CD4-positive, alpha-beta memory T cell (primary cell): Measurements from ENCODE around the gene HBB. TPM values are rescaled to one million over a fixed set of nuclear protein-coding genes. Genes with fewer than 3 reads are reported as not detected.

ENCODE experiments used
- CTCF ChIA-PET: fragments of 350-600 bp; sonication (Branson Sonifier 250); formaldehyde crosslinking; loops from one replicate; lab custom pipeline; 2021; ENCODE audit warnings: inconsistent platforms; ENCODE audit not compliant: partially characterized antibody; lab: Charles Lee
- POLR2A ChIA-PET: fragments of 350-600 bp; sonication (Branson Sonifier 250); formaldehyde crosslinking; loops from one replicate; lab custom pipeline; 2021; ENCODE audit not compliant: partially characterized antibody; lab: Charles Lee
- DNase-seq, 5 donors: peaks; one replicate each; pipeline versions ENCODE4 v3.0.0 to v3.0.0-alpha.2; 2020 to 2022; ENCODE audit warnings: mixed read lengths in 1 of 5
- H3K27ac ChIP-seq: one replicate; pipeline ENCODE4 v1.7.0; 2013; ENCODE audit warnings: low read depth, low read length
- H3K27me3 ChIP-seq: 2 replicates; pipeline ENCODE4 v1.7.0; 2013; ENCODE audit warnings: mild to moderate bottlenecking, low read length, moderate library complexity; ENCODE audit not compliant: insufficient read depth
- H3K36me3 ChIP-seq: 2 replicates; pipeline ENCODE4 v1.7.0; 2013; ENCODE audit warnings: mild to moderate bottlenecking, low read length, moderate library complexity; ENCODE audit not compliant: insufficient read depth
- H3K4me1 ChIP-seq: 2 replicates; pipeline ENCODE4 v1.7.0; 2013; ENCODE audit warnings: mild to moderate bottlenecking, low read length, moderate library complexity; ENCODE audit not compliant: insufficient read depth
- H3K4me3 ChIP-seq, 2 donors: one replicate each; pipeline ENCODE4 v1.7.0; 2013; ENCODE audit warnings: low read length in 2 of 2, mild to moderate bottlenecking in 1 of 2
- H3K9me3 ChIP-seq, 2 donors: one replicate each; pipeline ENCODE4 v1.7.0; 2013; ENCODE audit warnings: low read length in 2 of 2, control low read depth in 1 of 2; ENCODE audit not compliant: control insufficient read depth in 1 of 2
- H3K27ac Mint-ChIP-seq, 7 donors: one replicate each; pipeline ENCODE4 v1.8.0; 2020 to 2021; ENCODE audit warnings: mixed read lengths in 7 of 7, mild to moderate bottlenecking in 6 of 7, inconsistent platforms in 3 of 7, moderate library complexity in 3 of 7
- H3K27me3 Mint-ChIP-seq, 2 donors: one replicate each; pipeline ENCODE4 v1.8.0; 2020 to 2021; ENCODE audit warnings: mixed read lengths in 2 of 2
- H3K36me3 Mint-ChIP-seq, 2 donors: one replicate each; pipeline ENCODE4 v1.8.0; 2020 to 2021; ENCODE audit warnings: mixed read lengths in 2 of 2, inconsistent platforms in 1 of 2, mild to moderate bottlenecking in 1 of 2
- H3K4me1 Mint-ChIP-seq, 4 donors: one replicate each; pipeline ENCODE4 v1.8.0; 2020 to 2021; ENCODE audit warnings: mixed read lengths in 4 of 4, mild to moderate bottlenecking in 1 of 4
- H3K4me3 Mint-ChIP-seq, 8 donors: one replicate each; pipeline ENCODE4 v1.8.0; 2020 to 2021; ENCODE audit warnings: mixed read lengths in 8 of 8, mild to moderate bottlenecking in 7 of 8, moderate library complexity in 6 of 8, inconsistent platforms in 3 of 8
- H3K9me3 Mint-ChIP-seq, 8 donors: one replicate each; pipeline ENCODE4 v1.8.0; 2020 to 2021; ENCODE audit warnings: mixed read lengths in 8 of 8, mild to moderate bottlenecking in 5 of 8, inconsistent platforms in 3 of 8, moderate library complexity in 1 of 8
- intact Hi-C: fragments of 100-400 bp; cut with micrococcal nuclease; formaldehyde crosslinking; loops from one replicate; pipeline ENCODE4 v1.15.1; 2023
- polyA plus RNA-seq, 2 donors: library from polyadenylated mRNA; unstranded; fragments of 300-500 nt; fragmentation: Illumina TruSeq; gene quantifications; one replicate each; pipeline ENCODE4 v1.2.3, GENCODE V29; 2021
- total RNA-seq, 2 experiments: library from RNA; stranded (reverse); gene quantifications; one replicate each; pipeline ENCODE4 v1.2.3, GENCODE V29; 2021

The HBB gene
- total and polyA plus RNA-seq, 4 experiments from 2014 or later, result 0.46 to 0.89 (median 0.61) TPM; not detected in 1

- DNase-seq, result no peak
- no peaks in the 10 kb centered on the region for H3K36me3 Mint-ChIP-seq
- no peaks in the 10 kb centered on the region for H3K4me1 Mint-ChIP-seq
- Histone ChIP-seq H3K4me3 (no peak within 1 kb of the TSS), H3K4me1 (no peaks in the 10 kb centered on the region), H3K27me3 (no peaks in the 10 kb centered on the region), H3K27ac (no peak within 1 kb of the TSS), H3K9me3 (no peaks in the 10 kb centered on the region), H3K36me3 (no peaks in the 10 kb centered on the region)
- no peaks in the 10 kb centered on the region for H3K9me3 Mint-ChIP-seq
- intact Hi-C loops, result no loop called here
- ChIA-PET CTCF (no interaction called here), POLR2A (no interaction called here)
- H3K27ac Mint-ChIP-seq, result no peak within 1 kb of the TSS
- H3K4me3 Mint-ChIP-seq, result no peak within 1 kb of the TSS
- no peaks in the 10 kb centered on the region for H3K27me3 Mint-ChIP-seq
Measured at GRCh38 chr11:5200582-5200981, 26.3 kb downstream of the HBB start, which contains the start of gene OR51V1. Gene OR51V1, minus strand, starts transcription at chr11:5200682. Its CDS starts 0 bp downstream, at chr11:5200682.

DNA sequence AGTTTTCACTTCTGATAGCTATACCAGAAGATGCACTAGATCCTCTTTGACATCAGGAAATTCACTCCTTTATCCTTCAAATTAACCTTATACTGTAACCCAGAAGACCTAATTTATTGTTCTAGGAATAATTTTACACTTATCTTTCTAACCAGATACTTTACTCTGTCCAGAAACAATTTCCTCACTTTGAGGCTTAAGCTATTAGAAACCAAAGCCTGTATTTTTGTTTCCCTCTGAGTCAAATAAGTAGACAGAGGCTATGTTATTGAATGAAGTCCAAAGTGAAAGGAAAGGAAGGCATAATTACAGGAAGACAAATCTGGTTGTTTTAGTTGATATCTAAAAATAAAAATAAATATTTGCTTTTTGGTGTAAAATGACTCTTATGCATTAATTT, 28.6 kb downstream of the HBB start:
- POLR2A ChIA-PET, result no interaction called here
- no peaks in the 10 kb centered on the region for H3K36me3 Mint-ChIP-seq
- no peaks in the 10 kb centered on the region for H3K9me3 ChIP-seq
- H3K4me3 Mint-ChIP-seq, result no peak overlapping the region
- no peaks in the 10 kb centered on the region for H3K27me3 ChIP-seq
- H3K27ac ChIP-seq, result no peak overlapping the region
- intact Hi-C loops, result no loop called here
- H3K4me1 Mint-ChIP-seq, result no peaks in the 10 kb centered on the region
- no peaks in the 10 kb centered on the region for H3K4me1 ChIP-seq
- no peaks in the 10 kb centered on the region for H3K27me3 Mint-ChIP-seq
- CTCF ChIA-PET, result no interaction called here
- no peak for DNase-seq
- no peak overlapping the region for H3K4me3 ChIP-seq
- H3K36me3 ChIP-seq, result no peaks in the 10 kb centered on the region
- no peak overlapping the region for H3K27ac Mint-ChIP-seq
- H3K9me3 Mint-ChIP-seq, result peaks cover 0 to 4% (median 0%) of the 10 kb centered on the region in 8 donors

GRCh38 chr11:5197536-5197935, 29.3 kb downstream of the HBB start:
- Histone ChIP-seq H3K4me3 (no peak overlapping the region), H3K9me3 (no peaks in the 10 kb centered on the region), H3K27ac (no peak overlapping the region), H3K27me3 (no peaks in the 10 kb centered on the region), H3K4me1 (no peaks in the 10 kb centered on the region), H3K36me3 (no peaks in the 10 kb centered on the region)
- peaks cover 0 to 6% (median 1%) of the 10 kb centered on the region in 8 donors for H3K9me3 Mint-ChIP-seq
- POLR2A ChIA-PET, result no interaction called here
- intact Hi-C loops, result no loop called here
- no peak overlapping the region for H3K27ac Mint-ChIP-seq
- DNase-seq, result no peak
- CTCF ChIA-PET, result no interaction called here
- H3K36me3 Mint-ChIP-seq, result no peaks in the 10 kb centered on the region
- H3K4me1 Mint-ChIP-seq, result no peaks in the 10 kb centered on the region
- H3K4me3 Mint-ChIP-seq, result no peak overlapping the region
- H3K27me3 Mint-ChIP-seq, result no peaks in the 10 kb centered on the region

GRCh38 chr11:5196731-5197130, 30.1 kb downstream of the HBB start:
- intact Hi-C loops, result no loop called here
- no peaks in the 10 kb centered on the region for H3K4me1 ChIP-seq
- no peak overlapping the region for H3K4me3 Mint-ChIP-seq
- CTCF ChIA-PET, result no interaction called here
- peaks cover 0 to 6% (median 3%) of the 10 kb centered on the region in 8 donors for H3K9me3 Mint-ChIP-seq
- H3K4me3 ChIP-seq, result no peak overlapping the region
- H3K27ac ChIP-seq, result no peak overlapping the region
- no peaks in the 10 kb centered on the region for H3K27me3 Mint-ChIP-seq
- POLR2A ChIA-PET, result no interaction called here
- no peak for DNase-seq
- no peak overlapping the region for H3K27ac Mint-ChIP-seq
- H3K27me3 ChIP-seq, result no peaks in the 10 kb centered on the region
- H3K36me3 Mint-ChIP-seq, result no peaks in the 10 kb centered on the region
- no peaks in the 10 kb centered on the region for H3K36me3 ChIP-seq
- H3K4me1 Mint-ChIP-seq, result no peaks in the 10 kb centered on the region
- H3K9me3 ChIP-seq, result no peaks in the 10 kb centered on the region

DNA sequence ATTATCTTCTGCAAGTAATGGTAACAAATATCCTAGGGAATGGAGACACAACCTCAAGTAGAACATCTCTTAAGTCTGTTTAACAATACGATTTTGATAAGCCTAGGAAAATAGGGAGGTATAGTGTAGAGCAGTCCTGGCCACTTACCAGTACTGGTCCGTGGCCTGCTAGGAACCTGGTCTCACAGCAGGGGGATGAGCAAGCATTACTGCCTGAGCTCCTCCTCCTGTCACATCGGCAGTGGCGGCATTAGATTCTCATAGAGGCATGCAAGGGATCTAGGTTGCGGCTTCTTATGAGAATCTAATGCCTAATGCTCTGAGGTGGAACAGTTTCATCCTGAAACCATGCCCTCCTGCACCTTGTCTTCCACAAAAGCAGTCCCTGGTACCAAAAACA, 30.8 kb downstream of the HBB start:
- Histone ChIP-seq H3K27ac (no peak overlapping the region), H3K36me3 (no peaks in the 10 kb centered on the region), H3K4me3 (no peak overlapping the region), H3K27me3 (no peaks in the 10 kb centered on the region), H3K4me1 (no peaks in the 10 kb centered on the region), H3K9me3 (no peaks in the 10 kb centered on the region)
- Mint-ChIP-seq H3K4me3 (no peak overlapping the region), H3K27ac (no peak overlapping the region), H3K4me1 (no peaks in the 10 kb centered on the region), H3K27me3 (no peaks in the 10 kb centered on the region), H3K9me3 (peaks cover 0 to 6% (median 4%) of the 10 kb centered on the region in 8 donors), H3K36me3 (no peaks in the 10 kb centered on the region)
- DNase-seq, result no peak
- ChIA-PET CTCF (no interaction called here), POLR2A (no interaction called here)
- intact Hi-C loops, result no loop called here

DNA sequence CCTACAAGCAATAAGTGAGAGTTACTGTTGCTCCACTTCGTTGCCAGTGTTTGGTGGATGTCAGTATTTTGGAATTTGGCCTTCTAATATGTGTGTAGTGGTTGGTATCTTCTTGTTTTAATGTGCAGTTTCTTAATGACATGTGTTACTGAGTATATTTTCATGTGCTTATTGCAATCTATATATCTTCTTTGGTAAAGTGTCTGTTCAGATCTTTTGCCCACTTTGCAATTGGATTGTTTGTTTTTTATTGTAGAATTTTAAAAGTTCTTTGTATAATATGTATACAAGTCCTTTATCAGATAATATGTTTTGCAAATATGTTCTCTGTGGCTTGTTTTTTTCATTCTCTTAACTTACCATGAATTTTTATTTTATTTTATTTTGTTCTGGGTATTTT, 34.1 kb downstream of the HBB start:
- Histone ChIP-seq H3K36me3 (no peaks in the 10 kb centered on the region), H3K4me3 (no peak overlapping the region)

DNA sequence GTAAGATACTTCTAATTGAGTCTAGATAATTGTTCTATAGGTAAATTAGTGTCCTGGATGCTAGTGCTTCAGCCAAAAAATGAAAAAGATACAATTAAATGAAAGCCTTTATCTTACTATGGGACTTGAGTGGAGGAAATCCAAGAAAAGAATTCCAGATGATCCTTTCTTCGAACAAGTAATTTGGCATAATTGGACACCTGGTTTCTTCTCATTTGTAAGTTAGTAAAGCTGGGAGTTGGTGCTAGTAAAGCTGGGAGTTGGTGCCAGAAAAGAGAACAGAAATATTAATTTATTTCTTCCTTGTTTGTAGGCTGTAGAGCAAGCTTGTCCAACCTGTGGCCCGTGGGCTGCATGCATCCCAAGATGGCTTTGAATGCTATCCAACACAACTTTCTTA, 38.7 kb downstream of the HBB start:
- Mint-ChIP-seq H3K36me3 (no peaks in the 10 kb centered on the region), H3K4me3 (no peak overlapping the region), H3K27me3 (peaks cover 0 to 1% of the 10 kb centered on the region in 2 donors), H3K4me1 (no peaks in the 10 kb centered on the region), H3K27ac (no peak overlapping the region), H3K9me3 (peaks cover 0 to 22% (median 8%) of the 10 kb centered on the region in 8 donors)
- ChIA-PET CTCF (interaction anchor here (0.9 kb wide), 1 partner anchor 65 kb away, joined by 3 read pairs; no protein-coding TSS in a partner anchor), POLR2A (no interaction called here)
- Histone ChIP-seq H3K4me3 (no peak overlapping the region), H3K4me1 (no peaks in the 10 kb centered on the region), H3K27ac (no peak overlapping the region), H3K9me3 (no peaks in the 10 kb centered on the region), H3K36me3 (no peaks in the 10 kb centered on the region), H3K27me3 (no peaks in the 10 kb centered on the region)
- DNase-seq, result no peak
- intact Hi-C loops, result no loop called here

More for the DNA sequence above, 34.1 kb downstream of the HBB start:
- no peaks in the 10 kb centered on the region for H3K4me1 Mint-ChIP-seq
- H3K4me1 ChIP-seq, result no peaks in the 10 kb centered on the region
- H3K36me3 Mint-ChIP-seq, result no peaks in the 10 kb centered on the region
- ChIA-PET POLR2A (no interaction called here), CTCF (no interaction called here)
- no peaks in the 10 kb centered on the region for H3K9me3 ChIP-seq
- H3K27ac ChIP-seq, result no peak overlapping the region
- peaks cover 0 to 22% (median 11%) of the 10 kb centered on the region in 8 donors for H3K9me3 Mint-ChIP-seq
- no peak for DNase-seq
- no peak overlapping the region for H3K4me3 Mint-ChIP-seq
- intact Hi-C loops, result no loop called here
- H3K27me3 Mint-ChIP-seq, result no peaks in the 10 kb centered on the region
- H3K27ac Mint-ChIP-seq, result no peak overlapping the region
- H3K27me3 ChIP-seq, result no peaks in the 10 kb centered on the region
